HG03354 (cell line): ENCODE results near the gene TAF6.

ENCODE experiments used
- ATAC-seq: cut with Tn5 transposase; IDR thresholded peaks from one replicate; pipeline ENCODE4 v1.9.1; 2021; ENCODE audit warnings: mild to moderate bottlenecking; ENCODE audit not compliant: unreplicated experiment, poor library complexity, severe bottlenecking

Gene TAF6

DNA sequence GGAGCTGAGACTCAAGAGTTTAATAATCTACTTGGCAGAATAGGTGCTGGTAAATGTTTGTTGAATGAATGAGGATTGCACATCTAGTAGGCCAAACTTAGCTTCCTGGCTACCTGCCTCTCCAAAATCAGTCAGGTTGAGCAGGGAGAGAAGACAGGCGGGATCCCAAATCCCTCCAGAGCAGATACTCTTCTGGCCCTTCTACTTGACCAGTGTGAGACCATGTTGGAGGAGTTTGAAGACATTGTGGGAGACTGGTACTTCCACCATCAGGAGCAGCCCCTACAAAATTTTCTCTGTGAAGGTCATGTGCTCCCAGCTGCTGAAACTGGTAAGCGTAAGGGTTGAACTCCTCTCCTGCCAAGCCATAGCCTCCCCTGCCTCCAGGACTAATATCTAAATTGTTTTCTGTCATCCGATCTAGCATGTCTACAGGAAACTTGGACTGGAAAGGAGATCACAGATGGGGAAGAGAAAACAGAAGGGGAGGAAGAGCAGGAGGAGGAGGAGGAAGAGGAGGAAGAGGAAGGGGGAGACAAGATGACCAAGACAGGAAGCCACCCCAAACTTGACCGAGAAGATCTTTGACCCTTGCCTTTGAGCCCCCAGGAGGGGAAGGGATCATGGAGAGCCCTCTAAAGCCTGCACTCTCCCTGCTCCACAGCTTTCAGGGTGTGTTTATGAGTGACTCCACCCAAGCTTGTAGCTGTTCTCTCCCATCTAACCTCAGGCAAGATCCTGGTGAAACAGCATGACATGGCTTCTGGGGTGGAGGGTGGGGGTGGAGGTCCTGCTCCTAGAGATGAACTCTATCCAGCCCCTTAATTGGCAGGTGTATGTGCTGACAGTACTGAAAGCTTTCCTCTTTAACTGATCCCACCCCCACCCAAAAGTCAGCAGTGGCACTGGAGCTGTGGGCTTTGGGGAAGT lies 5.4 kb upstream of the TAF6 start:
- no peak for ATAC-seq

DNA sequence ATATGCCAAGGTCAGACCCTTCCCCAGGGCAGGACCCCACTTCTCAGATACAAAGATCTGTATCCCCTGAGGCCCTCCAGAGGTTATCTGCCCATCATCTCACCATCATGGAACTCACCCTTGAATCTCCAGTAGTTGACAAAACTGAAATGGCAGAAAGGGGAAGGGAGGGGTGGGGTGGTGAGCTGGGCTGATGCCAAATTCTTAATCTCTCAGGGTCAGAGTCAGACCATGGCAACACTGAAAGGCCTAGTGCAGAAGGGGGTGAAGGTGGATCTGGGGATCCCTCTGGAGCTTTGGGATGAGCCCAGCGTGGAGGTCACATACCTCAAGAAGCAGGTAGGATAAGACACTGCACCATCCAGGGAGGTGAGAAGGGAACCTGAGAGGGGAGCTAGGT lies 3.4 kb upstream of the TAF6 start:
- no peak for ATAC-seq

DNA sequence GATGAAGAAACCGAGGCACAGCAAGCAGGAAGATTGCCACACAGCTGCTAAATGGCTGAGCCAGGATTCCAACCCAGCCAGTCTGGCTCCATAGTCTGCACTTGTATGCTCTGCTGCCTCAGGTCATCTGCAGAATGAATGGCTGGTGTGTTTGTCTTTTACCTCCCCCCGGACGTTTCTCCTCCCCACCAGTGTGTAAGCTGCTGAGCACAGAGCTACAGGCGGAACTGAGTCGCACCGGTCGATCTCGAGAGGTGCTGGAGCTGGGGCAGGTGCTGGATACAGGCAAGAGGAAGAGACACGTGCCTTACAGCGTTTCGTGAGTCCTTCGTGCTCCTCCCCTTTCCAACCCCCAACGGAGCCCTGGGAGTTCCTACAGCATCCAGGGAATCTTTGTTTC lies 2.9 kb upstream of the TAF6 start:
- no peak for ATAC-seq

DNA sequence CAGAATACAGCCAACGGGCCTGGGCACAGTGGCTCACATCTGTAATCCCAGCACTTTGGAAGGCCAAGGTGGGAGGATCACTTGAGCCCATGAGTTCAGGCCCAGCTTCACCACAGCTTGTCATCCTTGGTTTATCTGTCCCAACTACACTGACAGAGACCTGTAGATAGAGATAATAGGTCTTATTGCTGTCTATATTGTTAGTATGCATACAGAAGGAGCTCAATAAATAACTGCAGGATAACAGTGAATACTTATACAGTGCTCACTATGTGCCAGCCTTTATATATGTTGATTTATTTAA lies 1.5 kb upstream of the TAF6 start:
- ATAC-seq, result no peak

DNA sequence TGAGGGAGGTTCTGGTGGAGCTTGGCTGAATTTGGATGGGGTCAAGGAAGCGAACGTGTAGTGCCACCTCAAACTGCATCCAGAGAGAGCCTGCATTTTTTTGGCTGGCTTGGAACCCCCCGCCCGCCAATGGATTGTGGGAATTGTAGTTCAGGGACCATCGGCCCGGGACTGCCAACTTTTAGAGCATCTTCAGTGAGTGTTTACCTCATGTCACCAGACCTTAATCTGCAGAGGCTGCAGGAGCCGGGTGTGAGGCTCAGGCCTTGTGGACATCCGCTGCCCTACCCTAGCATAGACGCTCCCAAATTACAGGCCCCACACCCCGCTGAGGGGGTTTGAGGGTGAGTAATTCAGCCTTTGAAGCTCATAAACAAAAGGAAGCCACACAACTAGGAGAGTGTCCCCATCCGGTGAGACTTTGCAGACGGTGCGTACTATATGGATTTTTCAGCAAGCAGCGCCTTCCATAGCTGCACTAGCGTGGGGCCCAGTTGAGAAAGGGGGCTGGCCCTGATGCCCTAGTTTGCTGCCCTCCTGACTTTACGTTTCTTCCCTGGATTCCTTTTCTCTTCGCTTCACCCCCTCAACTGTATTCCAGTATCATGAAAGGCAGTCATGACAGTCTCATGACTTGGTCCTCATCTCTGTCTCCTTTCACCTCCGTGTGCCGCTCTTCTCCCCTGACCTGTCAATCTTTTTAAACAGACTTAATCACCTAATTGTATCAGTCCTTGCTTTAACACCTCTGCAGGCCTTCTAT lies 993 bp upstream of the TAF6 start:
- ATAC-seq, result peak; percentile 41

DNA sequence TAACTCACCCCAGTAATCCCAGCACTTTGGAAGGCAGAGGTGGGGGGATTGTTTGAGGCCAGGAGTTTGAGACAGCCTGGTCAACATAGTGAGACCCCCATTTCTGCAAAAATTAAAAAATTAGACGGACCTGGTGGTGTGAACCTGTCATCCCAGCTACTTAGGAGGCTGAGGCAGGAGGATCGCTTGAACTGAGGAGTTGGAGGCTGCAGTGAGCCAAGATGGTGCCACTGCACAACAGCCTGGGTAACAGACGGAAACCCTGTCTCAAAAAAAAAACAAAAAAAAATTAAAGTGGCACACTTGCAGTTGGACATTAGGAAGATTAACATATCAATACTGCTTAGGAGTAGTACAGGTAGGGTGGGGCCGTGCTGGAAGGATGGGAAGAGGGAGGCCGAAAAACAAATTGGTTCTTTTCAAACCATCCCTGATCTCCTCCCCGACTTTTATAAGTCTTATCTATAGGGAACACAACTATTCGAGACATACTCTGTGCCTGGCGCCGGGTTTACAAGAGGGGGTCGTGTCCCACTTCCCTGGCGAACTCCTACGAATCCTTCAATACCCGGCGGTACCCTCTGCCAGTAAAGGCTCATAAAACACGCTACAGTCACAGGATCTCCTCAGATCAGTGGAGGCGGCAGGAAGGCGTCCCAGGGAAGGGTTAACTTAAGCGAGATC lies 628 bp downstream of the TAF6 start:
- no peak for ATAC-seq

DNA sequence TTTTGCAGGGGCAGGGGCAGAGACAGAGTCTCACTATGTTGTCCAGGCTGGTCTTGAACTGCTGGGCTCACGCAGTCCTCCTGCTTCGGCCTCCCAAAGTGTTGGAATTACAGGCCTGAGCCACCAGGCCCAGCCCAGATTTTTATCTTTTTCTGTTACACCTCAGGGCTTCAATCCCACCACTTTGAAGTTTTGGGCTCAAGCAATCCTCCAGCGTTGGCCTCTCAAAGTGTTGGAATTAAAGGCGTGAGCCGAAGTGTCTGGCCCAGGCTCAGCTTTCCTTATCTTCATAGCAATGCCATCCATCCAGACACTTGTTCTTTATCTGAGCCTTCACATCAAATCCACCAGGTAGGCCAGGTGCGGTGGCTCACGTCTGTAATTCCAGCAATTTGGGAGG lies 4.1 kb downstream of the TAF6 start:
- ATAC-seq, result no peak

DNA sequence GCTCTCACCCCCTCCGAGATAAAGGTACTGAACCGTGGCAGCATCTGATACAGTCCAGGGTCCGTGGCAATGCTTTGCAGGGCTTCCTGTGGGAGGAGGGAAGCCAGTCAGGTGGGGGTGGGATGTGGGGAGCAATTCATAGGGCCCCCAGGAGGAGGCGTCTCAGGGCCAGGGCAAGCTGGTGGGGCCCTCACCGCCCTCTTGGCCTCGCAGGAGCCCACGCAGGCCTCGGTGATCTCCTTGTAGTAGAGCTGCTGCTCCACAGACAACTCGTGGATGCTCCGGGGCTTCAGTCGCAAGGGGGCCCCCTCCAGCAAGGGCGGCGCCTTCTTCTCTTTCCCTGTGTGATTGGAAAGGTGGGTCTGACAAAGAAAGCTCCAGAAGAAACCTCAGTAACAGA lies 7.2 kb downstream of the TAF6 start:
- ATAC-seq, result no peak

DNA sequence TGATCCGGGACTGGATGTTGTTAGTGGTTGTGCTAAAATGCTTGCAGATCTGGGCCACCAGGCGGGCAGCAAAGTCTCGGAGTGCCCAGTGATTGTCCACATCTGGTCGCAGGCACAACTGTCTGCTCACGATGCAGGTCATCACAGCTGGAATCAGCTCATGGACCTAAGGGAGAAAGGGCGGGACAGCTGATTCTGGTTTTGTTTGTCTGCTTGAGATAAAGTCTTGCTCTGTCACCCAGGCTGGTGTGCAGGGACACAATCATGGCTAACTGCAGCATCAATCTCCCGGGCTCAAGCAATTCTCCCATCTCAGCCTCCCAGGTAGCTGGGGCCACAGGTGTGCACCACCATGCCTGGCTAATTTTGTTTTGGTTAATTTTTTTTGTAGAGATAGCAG lies 8.0 kb downstream of the TAF6 start:
- ATAC-seq, result no peak

DNA sequence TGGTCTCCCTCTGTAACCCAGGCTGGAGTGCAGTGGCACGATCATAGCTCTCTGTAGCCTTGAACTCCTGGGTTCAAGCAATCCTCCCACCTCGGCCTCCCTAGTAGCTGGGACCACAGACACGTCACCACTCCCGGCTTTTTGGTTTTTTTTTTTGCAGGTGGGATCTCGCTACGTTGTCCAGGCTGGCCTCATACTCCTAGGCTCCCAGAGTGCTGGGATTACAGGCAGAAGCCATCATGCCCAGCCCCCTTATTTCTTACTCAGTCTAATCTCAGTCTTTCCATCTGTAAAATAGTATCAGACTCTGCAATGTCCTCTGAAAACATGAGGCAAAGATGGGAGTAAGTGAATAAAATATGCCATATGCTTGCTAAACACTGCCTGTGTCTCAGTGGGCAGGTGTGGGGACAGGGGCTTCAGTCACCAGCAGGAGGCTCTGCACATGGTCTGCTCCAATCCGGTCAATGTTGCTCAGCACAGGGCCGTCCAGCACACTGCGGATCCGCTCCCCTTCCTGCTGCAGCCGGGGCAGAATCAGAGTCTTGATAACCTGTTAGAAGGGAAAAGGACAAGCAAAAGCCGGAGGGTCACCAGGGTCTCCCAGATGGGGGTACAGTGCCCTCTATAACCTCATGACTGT lies 9.5 kb downstream of the TAF6 start:
- ATAC-seq, result no peak

DNA sequence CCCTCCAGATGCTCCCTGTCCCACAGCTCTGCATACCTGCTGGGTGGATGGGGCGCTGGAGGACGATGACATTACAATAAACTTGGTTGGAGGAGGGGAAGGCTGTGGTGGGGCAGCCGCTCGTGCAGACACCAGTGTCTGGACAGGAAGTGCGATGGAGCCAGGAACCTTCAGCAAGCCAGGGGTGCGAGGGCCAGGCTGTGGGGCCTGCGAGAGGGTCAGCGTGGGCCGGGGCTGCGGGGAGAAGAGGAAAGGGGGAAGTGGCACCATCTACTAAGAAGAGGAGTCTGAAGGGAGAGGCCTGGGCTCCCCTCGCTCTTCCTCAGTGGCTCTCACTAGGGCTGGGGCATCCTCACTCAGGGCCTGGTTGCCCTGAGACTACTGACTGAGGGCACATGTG lies 11.3 kb downstream of the TAF6 start:
- ATAC-seq, result no peak

DNA sequence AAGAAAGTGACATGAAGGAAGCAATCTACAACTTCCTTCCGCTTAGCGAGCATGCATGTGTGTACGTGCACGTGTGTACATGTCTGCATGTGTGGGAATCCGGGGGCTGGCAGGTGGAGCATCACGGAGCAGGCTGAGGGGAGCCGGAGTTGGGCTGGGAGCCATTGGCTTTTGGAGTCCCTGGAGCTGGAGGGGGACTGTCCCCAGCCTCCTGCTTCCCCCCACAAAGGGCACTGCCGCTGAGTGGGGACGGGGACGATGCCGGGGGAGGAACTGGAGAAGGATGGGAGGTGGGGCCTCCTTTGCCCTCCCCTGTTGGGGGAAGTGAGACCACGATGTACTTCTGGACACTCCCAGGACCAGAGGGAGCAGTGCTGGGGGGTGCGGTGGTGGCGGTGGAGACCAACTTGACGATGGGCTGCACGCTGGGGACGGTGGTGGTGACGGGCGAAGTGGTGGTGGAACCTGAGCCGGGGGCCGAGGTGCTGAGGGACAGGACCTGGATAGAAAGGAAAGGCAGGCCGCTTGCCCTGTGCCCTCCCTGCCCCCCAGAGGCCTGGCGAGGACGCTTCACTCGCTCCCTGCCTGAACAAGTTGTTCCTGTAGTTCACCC lies 11.9 kb downstream of the TAF6 start:
- no peak for ATAC-seq

DNA sequence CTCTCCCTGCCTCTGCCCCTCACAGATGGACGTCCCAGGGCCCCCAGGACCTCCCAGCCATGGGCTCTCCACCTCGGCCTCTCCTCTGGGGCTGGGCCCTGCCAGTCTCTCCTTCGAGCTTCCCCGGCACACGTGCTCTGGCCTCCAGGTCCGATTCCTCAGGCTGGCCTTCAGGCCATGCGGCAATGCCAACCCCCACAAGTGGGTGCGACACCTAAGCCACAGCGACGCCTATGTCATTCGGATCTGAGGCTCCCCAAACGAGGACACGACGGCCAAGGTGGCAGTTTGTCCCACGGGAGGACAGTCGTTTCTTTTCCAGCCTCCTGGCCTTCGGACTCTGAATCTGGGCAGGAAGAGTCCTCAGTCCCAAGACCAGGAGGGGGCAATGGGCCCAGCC lies 12.5 kb downstream of the TAF6 start:
- no peak for ATAC-seq

DNA sequence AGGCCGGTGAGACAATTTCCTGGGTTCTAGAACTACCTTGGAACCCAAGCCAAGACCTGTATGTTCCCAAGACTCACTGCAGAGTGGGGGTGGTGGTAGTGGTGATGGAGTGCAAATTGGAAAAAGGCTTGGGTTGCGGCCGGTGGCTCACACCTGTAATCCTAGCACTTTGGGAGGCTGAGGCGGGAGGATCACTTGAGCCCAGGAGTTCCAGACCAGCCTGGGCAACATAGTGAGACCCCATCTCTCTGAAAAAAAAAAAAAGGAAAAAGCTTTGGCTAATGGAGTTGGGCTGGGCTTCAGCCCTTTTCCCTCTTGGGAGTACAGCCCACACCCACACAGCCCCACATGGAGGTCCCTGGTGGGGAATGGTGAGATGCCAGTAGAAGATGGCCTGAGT lies 13.6 kb downstream of the TAF6 start:
- no peak for ATAC-seq

DNA sequence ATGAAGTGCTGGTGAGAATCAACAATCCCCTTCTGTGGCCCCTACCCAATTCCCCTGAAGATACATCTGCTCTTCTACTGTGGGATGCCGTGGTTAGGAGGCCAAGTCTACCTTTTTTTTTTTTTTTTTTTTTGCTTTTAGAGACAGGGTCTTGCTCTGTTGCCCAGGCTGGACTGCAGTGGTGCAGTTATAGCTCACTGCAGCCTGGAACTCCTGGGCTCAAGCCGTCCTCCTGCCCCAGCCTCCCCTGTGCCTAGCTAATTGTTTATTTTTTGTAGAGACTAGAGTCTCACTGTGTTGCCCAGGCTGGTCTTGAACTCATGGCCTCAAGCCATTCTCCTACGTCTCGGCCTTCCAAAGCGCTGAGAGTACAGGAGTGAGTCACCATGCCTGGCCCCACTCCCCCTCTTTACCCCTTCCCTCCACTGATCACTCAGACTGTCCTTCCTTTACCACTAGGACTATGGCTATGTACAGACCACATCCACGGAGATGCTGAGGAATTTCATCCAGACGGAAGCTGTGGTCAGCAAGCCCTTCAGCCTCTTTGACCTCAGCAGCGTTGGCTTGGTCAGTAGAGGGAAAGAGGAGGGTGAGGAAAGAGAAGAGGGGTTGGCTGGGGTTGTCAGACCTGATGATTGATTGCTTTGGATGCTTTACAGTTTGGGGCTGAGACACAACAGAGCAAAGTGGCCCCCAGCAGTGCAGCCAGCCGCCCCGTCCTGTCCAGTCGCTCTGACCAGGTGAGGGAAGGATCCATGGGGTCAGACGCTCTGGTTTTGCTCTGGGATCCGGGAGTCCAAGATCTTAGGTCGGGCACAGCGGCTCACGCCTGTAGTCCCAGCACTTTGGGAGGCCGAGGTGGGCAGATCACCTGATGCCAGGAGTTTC lies 16.0 kb downstream of the TAF6 start:
- no peak for ATAC-seq

DNA sequence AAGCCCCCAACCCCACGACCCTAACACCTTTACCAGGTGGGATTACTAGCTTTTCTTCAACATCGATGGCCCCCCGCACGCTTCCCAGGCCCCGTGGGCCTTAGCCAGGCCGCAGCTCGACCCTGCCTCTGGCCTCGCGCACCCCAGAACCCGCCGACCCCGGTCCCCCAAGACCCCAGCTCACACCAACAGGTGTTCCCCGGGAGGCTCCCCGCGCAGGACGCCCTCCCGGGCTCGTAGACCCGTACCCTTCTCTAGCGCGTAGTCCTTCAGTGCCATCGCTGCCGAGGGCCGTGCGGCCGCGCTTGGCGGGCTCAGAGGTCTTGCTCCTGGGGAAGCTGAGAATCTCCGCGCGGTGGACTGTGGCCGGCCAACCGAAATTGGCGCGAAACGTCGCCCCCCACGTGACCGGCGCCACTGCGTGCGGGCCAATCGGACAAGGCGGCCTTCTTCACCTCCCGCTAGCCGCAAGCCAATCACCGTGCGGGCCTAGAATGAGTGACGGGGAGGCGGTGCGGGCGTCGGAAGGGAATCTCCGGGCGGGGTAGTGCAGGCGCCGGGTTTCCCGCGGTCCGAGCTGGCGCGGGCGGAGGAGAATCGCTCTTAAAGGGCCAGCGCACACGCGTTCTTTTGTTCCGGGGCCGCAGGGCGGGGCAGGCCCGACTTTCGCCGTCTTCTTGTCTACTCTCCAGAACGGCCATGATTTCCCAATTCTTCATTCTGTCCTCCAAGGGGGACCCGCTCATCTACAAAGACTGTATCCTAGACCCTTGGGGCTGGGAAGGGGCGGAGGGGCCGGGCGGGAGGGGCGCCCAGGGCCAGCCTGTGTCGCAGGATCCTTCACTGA lies 17.9 kb downstream of the TAF6 start, which contains the start of the genes AP4M1 and MCM7:
Gene AP4M1 (plus strand): TSS at position 628 of the 847 bp plus-strand sequence. CDS start 72 bp downstream, at position 700.
Gene MCM7 (minus strand): TSS at position 382 of the 847 bp plus-strand sequence. CDS start 103 bp downstream, at position 279.
- ATAC-seq, result peak; percentile 86

DNA sequence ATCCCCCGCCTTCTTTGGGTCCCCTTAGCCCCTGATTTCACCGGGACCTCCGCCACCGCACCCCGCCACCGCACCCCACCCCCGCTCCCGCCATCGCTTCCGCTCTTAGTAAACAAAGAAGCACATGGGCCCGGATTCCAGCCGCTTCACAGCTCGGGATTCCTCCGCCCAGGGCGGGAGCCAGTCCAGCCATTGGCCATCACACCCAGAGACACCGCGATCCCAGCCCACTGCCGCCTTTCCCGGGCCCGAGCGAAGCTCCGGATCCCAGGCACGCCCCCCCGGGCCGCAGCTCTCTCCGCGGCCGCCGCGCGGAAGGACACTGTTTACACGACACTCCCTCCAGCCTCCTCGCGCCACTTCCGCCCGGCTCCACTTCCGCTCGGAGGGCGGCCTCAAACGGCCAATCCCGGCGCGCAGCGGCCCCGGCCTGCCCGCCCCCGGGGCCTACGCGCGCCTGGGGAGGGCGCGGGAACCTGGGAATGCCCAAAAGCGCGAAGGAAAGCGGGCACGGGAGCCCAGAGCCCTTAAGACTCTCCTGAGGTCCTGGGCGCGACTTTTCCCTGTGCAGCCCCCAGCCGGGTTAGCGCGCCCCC lies 18.6 kb downstream of the TAF6 start:
- ATAC-seq, result peak; percentile 71
